Fibroblast of skin of back (primary cell): ENCODE data around the gene CTNNA2.
"Not testable (repeated sequence)": the region's sequence is repeated elsewhere in the genome, so short reads cannot be mapped to it uniquely, and the experiment has no call there.

Experiments used
- DNase-seq: peaks from one replicate; pipeline ENCODE4 v3.0.0-alpha.2; 2013

The CTNNA2 gene

DNA sequence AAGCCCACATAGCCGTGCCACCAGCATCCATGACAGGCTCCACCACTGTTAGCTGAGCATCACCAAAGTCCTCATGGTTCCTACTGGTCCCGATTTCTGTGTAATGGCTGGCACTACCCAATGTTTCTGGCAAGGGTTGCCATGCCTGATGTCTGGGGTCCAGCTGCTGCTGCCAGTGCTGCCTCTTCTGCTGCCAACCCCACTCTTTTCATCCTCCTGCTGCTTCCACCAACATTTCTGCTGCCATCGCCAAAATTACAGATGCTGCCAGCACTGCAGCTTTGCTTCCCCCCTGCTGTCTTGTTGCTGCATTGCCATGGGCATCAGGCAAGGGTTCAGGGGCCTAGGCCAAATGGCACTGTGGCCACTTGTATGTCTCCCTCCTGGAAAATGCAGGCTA is 638.8 kb downstream of the CTNNA2 start:
- no peak for DNase-seq

DNA sequence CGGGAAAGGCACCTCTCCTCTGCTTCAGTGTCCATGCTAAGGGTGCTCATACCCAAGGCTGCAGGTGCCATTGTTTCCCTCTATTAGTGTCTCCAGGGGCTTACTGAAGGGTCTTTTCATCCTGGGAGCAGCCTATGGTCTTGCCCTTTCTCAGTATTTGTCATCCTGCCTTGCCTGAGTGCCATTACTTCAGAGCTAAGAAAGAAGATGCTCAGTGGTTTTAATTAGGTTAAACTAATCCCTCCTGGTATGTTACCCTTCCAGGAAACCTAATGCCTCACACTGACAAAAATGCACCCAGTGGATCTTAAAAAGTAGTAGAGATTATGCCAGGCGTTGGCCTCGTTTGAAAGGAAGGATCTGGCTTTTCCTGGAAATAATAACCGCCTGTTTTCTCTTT is 640.3 kb downstream of the CTNNA2 start:
- no peak for DNase-seq

DNA sequence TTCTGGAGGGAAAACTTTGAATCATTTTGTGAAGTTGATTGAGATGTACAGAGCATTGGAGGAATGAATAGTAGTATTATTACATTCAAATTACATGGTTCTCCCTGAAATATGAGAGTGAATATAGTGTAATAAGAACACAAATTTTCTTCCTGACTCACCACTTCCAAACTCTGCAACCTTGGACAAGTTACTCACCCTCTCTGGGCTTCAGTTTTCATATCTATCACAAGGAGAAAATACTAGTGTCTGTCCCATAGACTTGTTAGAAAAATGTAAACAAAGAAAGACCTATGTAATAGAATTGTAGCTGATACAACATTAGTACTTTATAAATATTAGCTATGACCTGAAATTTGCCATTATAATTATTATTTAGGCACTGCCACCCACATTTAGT is 640.9 kb downstream of the CTNNA2 start:
- no peak for DNase-seq

DNA sequence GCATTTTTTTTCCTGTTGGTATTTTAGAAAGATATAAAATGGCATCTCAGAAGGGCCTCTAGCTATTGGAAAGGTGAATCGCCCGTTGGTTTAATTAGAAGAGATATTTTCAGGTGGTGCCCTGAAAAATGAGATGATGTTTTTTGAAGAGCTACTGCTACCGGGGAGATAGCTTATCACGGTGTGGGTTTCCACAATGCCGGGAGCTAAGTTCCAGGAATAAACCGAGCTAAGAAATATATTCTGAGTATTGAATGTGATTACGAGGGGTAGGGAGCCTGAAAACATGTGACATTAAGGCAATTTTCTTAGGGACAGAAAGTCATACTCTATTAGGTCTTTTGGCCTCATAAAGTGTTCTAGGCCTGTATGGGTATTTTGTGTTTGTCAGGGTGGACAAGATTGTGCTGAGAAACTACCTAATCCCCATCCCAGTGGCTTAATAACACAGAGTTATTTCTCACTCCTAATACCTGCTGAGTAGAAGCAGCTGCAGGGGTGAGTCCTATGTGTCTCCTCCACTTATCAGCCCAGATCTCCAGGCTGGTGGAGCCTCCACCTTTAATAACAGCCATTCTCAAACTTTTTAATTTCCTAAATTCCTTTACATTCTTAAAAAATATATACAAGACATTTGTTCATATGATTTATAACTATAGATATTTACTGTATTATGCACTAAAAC is 641.5 kb downstream of the CTNNA2 start:
- DNase-seq, result no peak

DNA sequence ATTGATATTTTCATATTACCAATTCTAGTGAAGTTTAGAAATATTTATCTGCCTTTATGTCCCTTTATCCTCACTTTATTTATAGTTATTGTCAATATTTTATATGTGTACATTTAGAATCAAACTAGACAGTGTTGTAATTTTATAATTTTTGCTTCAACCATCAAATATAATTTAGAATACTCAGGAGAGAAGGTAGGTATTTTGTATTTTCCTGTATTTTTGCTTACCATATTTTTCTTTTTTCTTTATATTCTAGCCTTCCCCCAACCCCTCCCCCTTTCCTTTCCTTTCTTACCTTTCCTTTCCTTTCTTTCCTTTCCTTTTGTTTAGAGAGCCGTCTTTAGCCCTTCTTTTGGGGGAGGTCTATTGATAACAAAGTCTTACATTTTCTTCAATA is 651.5 kb downstream of the CTNNA2 start:
- no peak for DNase-seq

DNA sequence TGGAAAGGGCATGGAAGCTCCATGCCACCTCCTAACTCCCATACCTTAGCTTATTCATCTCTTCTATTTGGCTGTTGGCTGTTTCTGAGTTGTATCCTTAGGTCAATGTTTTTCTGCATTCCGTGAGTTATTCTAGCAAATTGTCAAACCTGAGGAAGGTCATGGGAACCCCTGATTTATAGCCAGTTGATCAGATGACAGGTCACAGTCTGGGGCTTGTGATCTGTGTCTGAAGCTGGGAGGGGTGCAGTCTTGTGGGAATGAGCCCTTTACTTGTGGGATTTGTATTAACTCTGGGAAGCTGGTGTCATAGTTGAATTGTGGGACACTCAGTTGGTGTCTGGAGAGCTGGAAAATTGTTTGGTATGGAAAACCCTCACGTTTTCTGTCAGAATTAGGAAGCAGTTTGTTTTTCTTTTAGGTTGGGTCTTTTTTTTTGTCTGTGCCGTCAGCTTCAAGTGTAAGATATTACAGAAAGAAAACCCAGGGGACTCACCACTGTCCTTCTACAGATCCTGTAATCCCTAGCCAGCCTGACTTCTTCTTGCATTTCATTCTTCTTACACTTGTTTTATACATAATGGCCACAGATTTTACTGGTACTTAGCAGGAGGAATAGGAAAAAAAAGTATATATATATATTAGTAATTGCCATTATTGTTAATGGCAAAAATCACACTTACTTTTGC is 653.8 kb downstream of the CTNNA2 start:
- DNase-seq, result no peak

DNA sequence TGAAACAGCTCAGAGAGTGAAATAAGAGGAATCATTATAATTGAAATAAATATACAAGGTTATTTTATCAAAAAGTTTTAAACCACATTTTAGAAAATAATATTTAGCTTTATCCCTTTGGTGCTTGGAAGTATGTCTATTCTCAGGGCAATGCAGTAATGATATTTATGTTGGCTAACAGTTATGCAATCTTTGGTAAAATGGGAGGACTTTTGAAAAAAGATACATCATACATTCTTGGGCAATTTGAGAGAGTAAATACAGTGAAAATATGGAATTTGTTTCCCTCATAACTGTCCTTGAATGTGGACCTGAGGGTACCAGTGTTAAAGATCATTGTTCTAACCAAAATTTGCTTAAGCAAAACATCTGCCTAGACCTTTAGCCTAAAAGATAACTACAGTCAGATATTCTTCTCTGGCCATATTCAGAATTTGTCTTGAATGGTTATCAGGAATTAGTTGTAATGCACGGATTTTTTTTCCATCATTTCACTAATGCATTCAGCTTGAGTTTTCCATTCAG is 654.5 kb downstream of the CTNNA2 start:
- no peak for DNase-seq

DNA sequence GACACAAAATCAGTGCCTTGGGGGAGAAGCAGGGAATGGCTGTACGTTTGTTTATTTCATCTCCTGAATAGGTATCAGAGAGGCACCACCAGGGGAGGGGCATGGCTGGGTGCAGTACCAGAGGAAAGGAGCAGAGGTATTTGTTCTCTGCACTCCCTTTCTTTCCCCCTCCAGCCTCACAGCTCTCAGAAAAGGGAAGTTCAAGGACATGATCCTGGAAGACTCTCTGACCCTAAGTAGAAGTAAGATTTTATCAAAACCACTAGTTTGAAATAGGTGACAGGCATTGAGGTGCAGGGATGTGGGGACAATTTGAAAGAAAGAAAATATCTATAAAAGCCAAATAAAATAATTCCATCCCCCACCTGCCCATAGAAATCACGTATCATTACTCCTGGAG is 655.2 kb downstream of the CTNNA2 start:
- no peak for DNase-seq

DNA sequence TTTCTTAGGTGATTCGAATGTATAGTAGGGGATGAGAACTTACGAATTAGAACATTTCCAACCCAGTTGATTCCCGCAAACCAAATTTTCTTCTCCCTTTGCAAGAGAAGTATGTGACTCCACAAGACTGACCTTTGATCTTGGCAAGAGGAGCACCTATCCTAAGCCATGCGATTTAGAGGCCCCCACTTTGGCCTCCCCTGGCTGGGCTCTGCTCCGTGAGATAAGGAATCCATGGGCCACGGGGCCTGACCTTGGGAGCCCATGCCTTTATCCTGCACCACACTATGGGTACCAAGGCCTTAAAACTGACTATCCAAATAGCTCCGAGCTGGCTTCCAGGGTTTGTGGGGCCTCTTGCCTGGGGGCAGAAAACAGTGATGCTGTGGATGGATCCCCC is 656.0 kb downstream of the CTNNA2 start:
- no peak for DNase-seq

DNA sequence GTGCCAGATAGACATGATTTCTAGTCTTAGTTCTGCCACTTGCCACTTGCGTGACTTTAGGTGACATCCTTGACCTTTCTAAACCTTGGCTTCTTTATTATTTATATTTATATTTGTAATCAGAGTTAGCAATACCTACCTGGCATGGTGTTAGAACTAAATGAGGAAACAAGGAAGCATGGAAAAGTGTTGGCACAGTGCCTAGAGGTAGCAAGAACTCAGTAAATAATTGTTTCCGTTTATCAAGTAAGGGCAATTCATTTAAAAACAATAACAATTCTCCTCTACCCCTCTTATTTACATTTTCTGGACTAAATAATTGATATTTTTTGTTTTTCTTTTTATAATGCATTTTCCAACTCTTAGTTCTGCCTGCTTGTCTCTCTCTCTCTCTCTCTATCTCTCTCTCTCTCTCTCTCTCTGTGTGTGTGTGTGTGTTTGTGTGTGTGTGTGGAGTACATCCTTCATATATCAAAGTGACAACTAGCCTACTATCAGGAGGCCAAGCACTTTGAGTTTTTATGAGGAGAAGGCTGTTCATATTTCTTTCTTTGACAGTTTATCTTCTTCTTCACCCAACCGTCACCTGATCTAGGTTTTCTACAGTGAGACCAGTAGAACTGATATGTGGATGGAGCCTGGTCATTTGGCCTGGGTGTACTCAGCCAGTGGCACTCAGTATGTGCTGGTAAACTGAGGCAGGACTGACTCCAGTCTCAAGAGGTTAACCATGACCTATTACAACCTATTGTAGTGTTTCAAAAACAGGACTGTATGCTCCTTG is 657.2 kb downstream of the CTNNA2 start:
- no peak for DNase-seq

DNA sequence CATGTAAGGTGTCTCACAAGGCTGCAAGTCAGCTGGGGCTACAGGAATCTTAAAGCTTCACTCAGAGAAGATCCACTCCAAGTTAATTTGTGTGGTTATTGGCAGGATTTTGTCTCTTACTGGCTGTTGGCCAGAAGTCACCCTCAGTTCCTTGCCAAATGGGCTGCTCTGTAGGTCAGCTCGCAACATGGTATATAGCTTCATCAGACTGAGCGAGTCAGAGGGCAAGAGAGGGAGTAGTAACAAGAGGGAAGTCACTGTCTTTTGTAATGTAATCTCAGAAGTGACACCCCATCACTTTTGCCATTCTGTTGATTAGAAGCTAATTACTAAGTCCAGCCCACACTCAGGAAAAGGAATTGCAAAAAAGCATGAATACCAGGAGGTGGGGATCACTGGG is 672.2 kb downstream of the CTNNA2 start:
- DNase-seq, result no peak

DNA sequence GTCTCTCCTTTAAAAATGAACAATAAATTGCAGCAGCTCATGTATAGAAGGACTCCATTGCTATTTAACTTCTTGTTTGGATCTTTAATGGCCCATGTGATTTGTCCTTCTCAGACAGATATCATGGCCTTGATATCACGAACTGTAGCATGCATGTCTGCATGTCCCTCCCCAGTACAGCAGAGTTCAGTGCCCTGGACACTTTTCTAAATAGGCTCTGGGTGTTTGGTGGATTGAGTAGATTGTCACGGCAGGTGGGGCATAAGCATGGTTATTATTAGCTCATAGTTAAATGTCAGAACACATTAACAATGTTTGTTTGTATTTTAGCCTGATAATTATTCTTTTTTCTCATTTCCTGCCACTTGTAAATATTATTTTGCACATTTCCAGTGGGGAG is 673.4 kb downstream of the CTNNA2 start:
- no peak for DNase-seq

DNA sequence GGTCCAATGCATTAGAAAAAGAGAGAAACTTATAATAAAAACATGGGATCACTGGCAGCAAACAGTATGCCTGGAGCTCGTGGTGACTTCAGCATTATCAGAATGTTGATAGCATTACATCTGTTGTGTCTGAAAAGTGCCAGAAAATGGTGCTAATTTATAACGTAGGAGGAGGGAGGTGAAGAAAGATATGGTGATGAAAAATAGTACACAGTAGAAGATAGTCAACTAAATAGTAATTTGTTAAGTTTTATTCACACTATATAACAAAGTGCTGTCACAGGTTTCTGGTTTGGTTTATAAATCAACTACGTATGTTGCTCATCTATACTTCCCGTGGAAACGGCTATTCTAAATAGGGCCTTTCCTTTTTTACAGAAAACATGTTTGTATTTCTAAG is 674.3 kb downstream of the CTNNA2 start:
- DNase-seq, result no peak

DNA sequence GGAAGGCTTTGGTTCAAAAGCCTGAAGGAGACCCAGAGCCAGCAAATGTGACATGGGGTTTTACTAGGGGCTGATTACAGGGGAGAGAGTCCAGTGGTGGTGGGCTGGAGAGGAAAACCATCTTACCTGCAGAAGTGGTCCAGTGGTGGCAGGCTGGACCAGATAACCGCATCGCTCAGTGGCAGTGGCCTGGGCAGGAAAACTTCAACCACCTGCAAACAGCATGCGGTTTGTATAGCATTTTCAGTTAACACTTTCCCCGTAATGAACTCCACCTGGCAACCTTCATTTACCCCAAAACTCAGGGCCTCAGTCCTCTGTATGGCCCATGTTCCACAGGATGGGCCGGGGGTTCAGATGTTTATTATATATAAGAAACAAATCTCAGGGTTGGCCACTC is 677.3 kb downstream of the CTNNA2 start:
- DNase-seq, result no peak

DNA sequence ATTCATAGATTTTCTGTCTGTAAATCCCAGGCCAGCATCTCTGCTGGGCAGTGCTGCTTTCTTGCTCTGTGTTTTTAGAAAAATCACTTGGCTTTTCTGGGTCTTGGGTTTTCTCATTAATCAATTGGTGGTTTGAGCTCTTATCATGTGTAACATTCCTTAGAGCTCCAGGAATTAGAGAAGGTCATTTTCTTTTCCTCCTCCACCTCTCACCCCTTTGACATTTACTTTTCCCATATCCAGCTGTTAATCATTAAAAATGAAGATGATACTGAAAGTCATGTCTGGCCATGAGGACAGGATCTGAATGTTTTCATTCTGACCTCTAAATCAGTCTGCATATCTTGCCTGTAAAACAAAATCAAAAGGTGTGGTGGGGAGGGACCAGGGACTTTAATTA is 680.7 kb downstream of the CTNNA2 start:
- no peak for DNase-seq

DNA sequence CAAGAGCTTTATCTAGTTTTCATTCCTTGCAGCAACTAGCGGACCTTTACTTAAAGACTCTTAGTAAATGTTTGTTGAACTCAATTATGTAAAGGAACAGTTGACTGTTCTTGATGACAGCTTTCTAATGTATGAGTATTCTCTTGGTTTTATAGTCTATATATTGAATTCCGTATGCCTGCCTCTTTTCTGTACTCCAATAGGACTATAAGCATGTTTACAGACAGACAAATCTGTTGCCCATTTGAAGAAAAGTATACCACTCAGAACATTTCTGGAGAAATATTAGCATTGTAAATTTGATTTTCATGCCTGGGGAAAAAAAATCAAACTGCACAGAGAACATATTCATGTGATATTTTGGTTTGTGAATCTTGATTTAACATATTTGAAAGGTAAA is 682.2 kb downstream of the CTNNA2 start:
- DNase-seq, result no peak

DNA sequence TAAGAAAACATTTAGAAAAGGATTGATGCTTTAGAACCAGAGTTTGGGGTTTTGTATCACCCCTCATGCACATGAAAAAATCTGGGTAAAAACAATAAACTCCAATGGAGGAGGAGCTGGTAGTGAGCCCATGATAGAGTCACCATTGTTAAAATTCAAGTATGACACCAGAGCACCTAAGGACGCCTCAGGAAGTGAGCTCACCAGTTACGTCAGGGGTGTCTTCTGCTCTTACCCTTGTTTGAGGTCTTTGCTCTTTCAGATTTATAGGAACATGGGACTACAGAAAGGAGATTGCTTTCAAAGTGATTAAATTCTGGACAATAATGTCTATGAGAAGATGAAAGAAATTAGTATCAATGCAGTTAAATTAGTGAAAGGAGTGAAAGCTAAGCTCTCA is 685.2 kb downstream of the CTNNA2 start:
- no peak for DNase-seq

DNA sequence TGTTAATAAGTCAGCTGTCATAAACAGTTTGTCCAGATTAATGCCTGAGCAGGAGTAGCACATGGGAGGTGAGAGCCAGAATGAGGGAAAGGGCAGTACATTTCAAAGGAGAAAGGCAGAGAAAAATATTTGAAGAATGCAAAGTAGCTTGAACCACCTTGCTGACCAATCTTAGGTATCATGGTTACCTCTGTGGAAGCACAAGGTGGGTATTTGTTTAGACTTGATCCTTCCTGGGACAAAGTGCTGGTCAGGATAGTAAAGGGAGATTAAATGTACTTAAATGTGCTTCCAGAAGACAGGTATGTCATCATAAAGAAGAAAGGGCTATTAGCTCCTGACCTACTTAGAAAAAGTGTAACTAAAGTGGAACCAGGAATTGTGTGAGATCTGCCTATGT is 686.7 kb downstream of the CTNNA2 start:
- DNase-seq, result no peak

DNA sequence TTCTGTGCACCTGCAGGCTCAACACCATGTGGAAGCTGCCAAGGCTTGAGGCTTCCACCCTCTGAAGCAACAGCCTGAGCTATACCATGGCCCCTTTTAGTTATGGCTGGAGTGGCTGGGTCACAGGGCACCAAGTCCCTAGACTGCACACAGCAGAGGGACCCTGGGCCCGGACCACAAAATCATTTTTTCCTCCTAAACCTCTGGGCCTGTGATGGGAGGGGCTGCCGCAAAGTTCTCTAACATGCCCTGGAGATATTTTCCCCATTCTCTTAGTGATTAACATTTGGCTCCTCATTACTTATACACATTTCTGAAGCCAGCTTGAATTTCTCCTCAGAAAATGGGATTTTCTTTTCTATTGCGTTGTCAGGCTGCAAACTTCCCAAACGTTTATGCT is 691.1 kb downstream of the CTNNA2 start:
- not testable (repeated sequence) for DNase-seq

DNA sequence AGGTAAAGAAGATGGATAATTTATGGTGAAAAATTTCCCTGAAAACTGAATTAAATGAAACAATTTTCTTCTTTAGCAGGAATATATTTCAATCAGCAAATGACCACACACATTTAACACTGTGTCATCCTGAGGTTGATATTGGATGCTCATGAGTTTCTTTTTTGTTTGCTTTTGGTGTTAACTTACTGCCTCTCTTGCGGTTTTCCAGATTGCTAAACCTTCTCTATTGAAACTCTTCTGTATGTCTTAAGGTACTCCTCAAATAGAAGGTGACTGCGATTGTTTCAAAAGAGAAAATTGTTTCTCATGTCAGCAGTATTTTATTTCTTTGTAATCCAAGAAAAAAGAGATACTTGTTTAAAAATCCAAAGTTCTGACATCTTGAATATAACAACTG is 692.6 kb downstream of the CTNNA2 start:
- no peak for DNase-seq

DNA sequence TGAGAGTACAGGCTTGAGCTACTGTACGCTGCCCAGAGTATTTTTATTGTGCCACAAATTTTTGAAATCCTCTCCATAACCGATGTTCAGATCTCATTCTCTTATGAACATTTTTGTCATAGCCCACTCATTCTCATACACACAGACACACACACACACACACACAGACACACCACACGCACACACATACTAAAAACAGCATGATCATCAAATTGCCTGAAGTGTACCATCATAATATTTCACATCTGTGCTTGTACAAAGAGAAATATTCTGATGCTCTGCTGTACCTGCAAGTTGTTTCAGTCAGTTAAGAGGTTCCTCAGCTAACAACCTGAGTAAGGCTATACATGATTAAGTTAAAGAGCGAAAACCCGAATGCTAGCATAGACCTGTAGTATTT is 696.6 kb downstream of the CTNNA2 start:
- no peak for DNase-seq

DNA sequence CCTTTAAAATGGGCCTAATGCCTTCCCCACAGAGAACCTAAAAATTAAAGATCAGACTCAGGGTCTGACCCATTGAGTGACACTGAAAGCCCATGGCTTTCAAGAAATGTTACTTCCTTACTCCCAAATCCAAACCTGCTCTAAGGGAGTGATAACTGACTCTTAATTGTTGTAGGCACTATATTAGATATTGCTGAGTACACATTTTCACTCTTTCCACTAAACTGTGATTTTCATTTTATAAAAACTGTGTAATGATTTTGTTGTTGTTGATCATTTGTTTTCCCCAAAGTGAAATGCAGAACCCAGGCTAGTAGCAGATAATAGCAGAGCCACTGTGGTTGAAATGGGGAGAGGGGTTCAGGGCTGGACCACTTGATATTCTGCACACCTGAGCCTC is 704.6 kb downstream of the CTNNA2 start:
- DNase-seq, result no peak

DNA sequence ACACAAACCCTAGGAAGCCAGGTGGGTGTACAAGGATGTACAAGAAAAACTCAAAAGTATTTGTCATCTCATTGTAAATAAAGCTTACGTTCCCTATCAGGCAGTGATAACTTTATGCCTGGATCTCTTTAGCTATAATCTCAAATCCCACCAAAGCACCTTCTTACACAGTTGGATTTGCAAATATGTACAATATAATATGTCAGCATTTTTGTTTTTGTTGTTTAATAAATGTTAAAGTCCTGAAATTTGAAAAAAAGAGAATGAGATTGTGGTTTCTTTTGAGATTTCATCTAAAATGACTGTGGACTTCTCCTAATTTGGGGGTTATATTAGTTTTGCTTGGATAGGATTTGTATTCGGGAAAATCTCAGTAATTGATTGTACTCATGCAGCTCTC is 709.8 kb downstream of the CTNNA2 start:
- DNase-seq, result no peak

DNA sequence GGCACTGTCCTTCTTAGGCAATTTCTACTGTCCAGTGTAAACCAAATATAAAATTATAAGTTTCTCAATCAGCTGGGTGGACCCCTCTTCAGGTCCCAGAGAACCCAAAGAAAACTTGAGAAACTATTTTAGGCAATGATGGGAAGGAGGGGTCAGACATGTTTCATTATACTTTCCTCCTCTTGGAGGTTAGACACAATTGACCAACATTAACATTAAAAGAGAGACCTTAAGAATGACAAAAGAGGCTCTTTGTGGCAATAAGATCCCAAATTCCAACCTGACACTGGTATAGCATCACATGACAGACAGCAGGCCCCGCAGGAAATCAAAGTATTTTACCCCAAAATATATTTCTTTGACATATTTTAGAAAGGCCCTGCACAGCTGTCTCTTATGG is 718.6 kb downstream of the CTNNA2 start:
- DNase-seq, result no peak
